K562 (cell line): ENCODE results near the gene EHD3. TPM values are rescaled to one million over a fixed set of nuclear protein-coding genes. Genes with fewer than 3 reads are reported as not detected.

Experiments
- ATAC-seq: fragments of 200-7000 bp; cut with Tn5 transposase; 3 replicates; pipeline ENCODE4 v1.9.1; 2020; ENCODE audit warnings: moderate library complexity
- BruUV-seq: library from RNA; stranded (reverse); fragments of 400-500 nt; replicated peaks from 2 replicates; lab custom pipeline; 2021; lab: Mats Ljungman, UMichigan
- CTCF ChIA-PET: fragments of 300-600 bp; formaldehyde crosslinking; extraction: SDS; loops from one replicate; lab custom pipeline; 2021; ENCODE audit warnings: low intra/inter-chr PET ratio; lab: Yijun Ruan, JAX
- POLR2A ChIA-PET: fragments of 300-600, 350-650 bp; sonication (Branson Sonifier 250); formaldehyde crosslinking; extraction: SDS; loops from one replicate; lab custom pipeline; 2021; ENCODE audit warnings: antibody characterized with exemption, inconsistent platforms; lab: Yijun Ruan, JAX
- DNase-seq, 4 experiments: peaks; one replicate each; pipeline versions ENCODE4 v3.0.0 to v3.0.0-alpha.2; 2011 to 2018; ENCODE audit warnings: low spot score in 3 of 4, mixed read lengths in 3 of 4; ENCODE audit errors: extremely low read depth in 1 of 4
- FAIRE-seq: peaks from 2 replicates; lab custom pipeline; 2011; peaks lifted over from hg19 to GRCh38; lab: Jason Lieb, UNC
- H2AFZ ChIP-seq: 2 replicates; pipeline ENCODE4 v1.6.0; 2011; ENCODE audit warnings: low read depth, low read length, control low read depth, inconsistent platforms
- H3K27ac ChIP-seq: fragments of 200-600 bp; 3 replicates; pipeline ENCODE4 v1.8.0; 2011; ENCODE audit warnings: low read depth, mild to moderate bottlenecking, control low read depth, inconsistent platforms, low read length, moderate library complexity, mixed read lengths; ENCODE audit errors: extremely low read depth
- H3K27me3 ChIP-seq, 2 experiments: fragments of 300-600 bp in 1 of 2; 2 replicates in 1 of 2; 3 replicates in 1 of 2; pipeline versions ENCODE4 v1.6.0 to v1.8.0; 2011; ENCODE audit warnings: inconsistent platforms in 2 of 2, low read length in 2 of 2, mild to moderate bottlenecking in 1 of 2, mixed read lengths in 1 of 2, moderate library complexity in 1 of 2; ENCODE audit not compliant: control insufficient read depth in 2 of 2, insufficient read depth in 2 of 2
- H3K36me3 ChIP-seq: fragments of 300-600 bp; 3 replicates; pipeline ENCODE4 v1.8.0; 2011; ENCODE audit warnings: mild to moderate bottlenecking, low read length, inconsistent platforms; ENCODE audit not compliant: control insufficient read depth, insufficient read depth
- H3K4me1 ChIP-seq, 2 experiments: fragments of 200-600 bp in 1 of 2; replicated peaks in 1 of 2; 2 replicates in 1 of 2; 3 replicates in 1 of 2; pipeline versions ENCODE4 v1.5.1 to v1.8.0; 2011; ENCODE audit warnings: inconsistent platforms in 2 of 2, low read length in 2 of 2, mild to moderate bottlenecking in 1 of 2, mixed read lengths in 1 of 2, moderate library complexity in 1 of 2; ENCODE audit not compliant: control insufficient read depth in 2 of 2, insufficient read depth in 2 of 2
- H3K4me2 ChIP-seq: 2 replicates; pipeline ENCODE4 v1.6.1; 2011; ENCODE audit warnings: low read length, control low read depth, inconsistent platforms, mixed read lengths; ENCODE audit not compliant: insufficient read depth
- H3K4me3 ChIP-seq: fragments of 200-600 bp; sonication (generic), shearing (Covaris generic); 2 replicates; pipeline ENCODE4 v1.5.1; 2016; ENCODE audit warnings: control low read depth, inconsistent platforms
- H3K79me2 ChIP-seq: fragments of 200-600 bp; 3 replicates; pipeline ENCODE4 v1.8.0; 2011; ENCODE audit warnings: low read length, inconsistent platforms; ENCODE audit not compliant: control insufficient read depth, insufficient read depth
- H3K9ac ChIP-seq, 2 experiments: 2 replicates each; pipeline versions ENCODE4 v1.6.0 to v1.6.1; 2011; ENCODE audit warnings: low read depth in 2 of 2, low read length in 2 of 2, control low read depth in 1 of 2, inconsistent platforms in 1 of 2, mild to moderate bottlenecking in 1 of 2, mixed read lengths in 1 of 2; ENCODE audit not compliant: insufficient read depth in 1 of 2
- H3K9me1 ChIP-seq: one replicate; pipeline ENCODE4 v1.6.0; 2011; ENCODE audit warnings: inconsistent platforms, mild to moderate bottlenecking, low read length, moderate library complexity; ENCODE audit not compliant: control insufficient read depth, insufficient read depth
- H3K9me3 ChIP-seq: replicated peaks from 2 replicates; pipeline ENCODE4 v1.5.1; 2011; ENCODE audit warnings: low read depth, low read length, inconsistent platforms; ENCODE audit not compliant: control insufficient read depth, insufficient read depth
- H4K20me1 ChIP-seq: replicated peaks from 2 replicates; pipeline ENCODE4 v1.6.1; 2011; ENCODE audit warnings: low read length, inconsistent platforms, mixed read lengths; ENCODE audit not compliant: control insufficient read depth, insufficient read depth
- ARID1B ChIP-seq: fragments of 450-650 bp; IDR thresholded peaks from 2 replicates; pipeline ENCODE4 v1.6.1; 2016; ENCODE audit warnings: antibody characterized with exemption, mild to moderate bottlenecking, inconsistent platforms
- ASH1L ChIP-seq: fragments of 450-650 bp; IDR thresholded peaks from 2 replicates; pipeline ENCODE4 v1.6.1; 2018; ENCODE audit warnings: borderline replicate concordance, mild to moderate bottlenecking, low read depth; ENCODE audit not compliant: partially characterized antibody
- FOSL1 ChIP-seq: fragments of 200-800 bp; sonication (Bioruptor generic); conservative IDR thresholded peaks from 2 replicates; pipeline ENCODE4 v1.6.1; 2016; ENCODE audit warnings: missing genetic modification characterization, missing compliant biosample characterization
- FOXJ2 ChIP-seq: fragments of 200-800 bp; sonication (Bioruptor generic); IDR thresholded peaks from 2 replicates; pipeline ENCODE4 v1.6.1; 2016; ENCODE audit warnings: missing genetic modification characterization, missing compliant biosample characterization
- MCM7 ChIP-seq, 2 experiments: fragments of 450-650 bp; IDR thresholded peaks; 2 replicates each; pipeline ENCODE4 v1.6.1; 2016 to 2018
- MGA ChIP-seq: fragments of 450-650 bp; IDR thresholded peaks from 2 replicates; pipeline ENCODE4 v1.6.1; 2016; ENCODE audit warnings: mild to moderate bottlenecking, moderate library complexity
- NEUROD1 ChIP-seq: fragments of 150-350 bp; IDR thresholded peaks from 2 replicates; pipeline ENCODE4 v1.6.1; 2014; ENCODE audit warnings: borderline replicate concordance, low read length, low read depth; ENCODE audit not compliant: partially characterized antibody
- PTBP1 ChIP-seq: fragments of 200-400 bp; formaldehyde crosslinking; IDR thresholded peaks from 2 replicates; pipeline ENCODE4 v1.6.1; 2017; ENCODE audit warnings: low read depth, low read length
- SMARCE1 ChIP-seq: fragments of 450-650 bp; IDR thresholded peaks from 2 replicates; pipeline ENCODE4 v1.7.1; 2016; ENCODE audit warnings: mild to moderate bottlenecking
- ZNF3 ChIP-seq: fragments of 250-450 bp; sonication (Bioruptor Pico); IDR thresholded peaks from 2 replicates; pipeline ENCODE4 v1.5.0; 2021; ENCODE audit warnings: mild to moderate bottlenecking, moderate library complexity
- WGBS: fragments of 100-300 bp; shearing (Covaris generic); methylation state at CpG from one replicate; pipeline ENCODE4 v1.1.6; 2016; ENCODE audit warnings: low coverage, mixed read lengths; ENCODE audit not compliant: insufficient coverage; ENCODE audit errors: missing lambda C conversion rate; 5-methylcytosine and 5-hydroxymethylcytosine counted together
- in situ Hi-C: fragments of 300-500 bp; cut with MboI; formaldehyde crosslinking; loops from 4 replicates; pipeline ENCODE4 v1.15.0; 2018; ENCODE audit warnings: inconsistent platforms, mixed read lengths
- intact Hi-C: fragments of 100-400 bp; cut with micrococcal nuclease; formaldehyde crosslinking; loops from 2 replicates; pipeline ENCODE4 v1.14.2; 2022
- polyA plus RNA-seq, 8 experiments: library from polyadenylated mRNA; depleted of rRNA in 4 of 8; stranded (reverse) in 5 of 8; unstranded in 3 of 8; fragments of >200 nt; fragmentation: Nextera tagmentation in 2 of 8; fragmentation: Illumina TruSeq in 1 of 8; extraction: Ambion mirVana in 2 of 8; extraction: Trizol in 1 of 8; gene quantifications; 2 replicates each; pipeline versions ENCODE4 v1.2.1 to v1.2.3, GENCODE V29; 2011 to 2014; ENCODE audit warnings: inconsistent platforms in 1 of 8, missing spikeins in 1 of 8
- total RNA-seq, 7 experiments: library from RNA; depleted of rRNA in 6 of 7; stranded (reverse); fragments of >200 nt in 6 of 7; fragmentation: Illumina TruSeq in 2 of 7; extraction: Trizol in 2 of 7; gene quantifications; 2 replicates each; pipeline versions ENCODE4 v1.2.1 to v1.2.3, GENCODE V29; 2011 to 2021; ENCODE audit warnings: low replicate concordance in 1 of 7

EHD3 gene
- total and polyA plus RNA-seq, 9 of the 15 experiments (the other 6 are each of a cell fraction or from before 2014, with no cell fraction given), result under 0.01 to 0.04 (median 0.03) TPM; not detected in 3

GRCh38 chr2:31254237-31255203 is 20.6 kb downstream of the EHD3 start:
- H3K9me1 ChIP-seq, result no peaks in the 10 kb centered on the region
- H4K20me1 ChIP-seq, result no peaks in the 10 kb centered on the region
- no peak overlapping the region for H3K27ac ChIP-seq
- no peak overlapping the region for H2AFZ ChIP-seq
- no peaks in the 10 kb centered on the region for H3K9me3 ChIP-seq
- 4% methylated on average over 19 of the region's 19 CpGs for WGBS
- POLR2A ChIA-PET, result interaction anchor here (2.1 kb wide), 1 partner anchor 8 kb away, joined by 4 read pairs; no protein-coding TSS in a partner anchor
- ATAC-seq, result no peak
- no peaks in the 10 kb centered on the region for H3K79me2 ChIP-seq
- H3K27me3 ChIP-seq, result peaks cover 0 to 13% of the 10 kb centered on the region in 2 experiments; a peak in 1 of 5 replicates
- H3K4me2 ChIP-seq, result no peak overlapping the region
- in situ Hi-C loops (no loop called here), intact Hi-C loops (no loop called here)
- BruUV-seq, result no TSS peak
- H3K36me3 ChIP-seq, result no peaks in the 10 kb centered on the region
- no peak for FAIRE-seq
- H3K4me3 ChIP-seq, result no peak overlapping the region
- CTCF ChIA-PET, result no interaction called here
- no peak for DNase-seq
- H3K4me1 ChIP-seq, result no peaks in the 10 kb centered on the region; a peak in 3 of 5 replicates
- H3K9ac ChIP-seq, result no peak overlapping the region
- TF ChIP-seq NEUROD1 (no peak), PTBP1 (no peak), FOXJ2 (no peak), ARID1B (no peak), SMARCE1 (no peak), ZNF3 (no peak), FOSL1 (tag) (no peak), MGA (no peak), ASH1L (no peak), MCM7 (IDR thresholded peaks at IDR 0.05) (no peak)
